LHCN-M2 (cell line): ENCODE results near the gene ZBTB42. TPM values are rescaled to one million over a fixed set of nuclear protein-coding genes. Genes with fewer than 3 reads are reported as not detected.

Source experiments
- DNase-seq: peaks from one replicate; pipeline ENCODE4 v3.0.0-alpha.2; 2012; ENCODE audit warnings: low read depth
- total RNA-seq: library from RNA; depleted of rRNA; stranded (reverse); fragments of >200 nt; gene quantifications from 2 replicates; pipeline ENCODE4 v1.2.3, GENCODE V29; 2014

ZBTB42 gene
- total RNA-seq, 1 experiment from 2014 or later, result 2.8 TPM

GRCh38 chr14:104794993-104795780, 5.7 kb upstream of the ZBTB42 start, which contains the start of gene AKT1:
AKT1 (minus strand) TSS chr14:104795748; CDS start chr14:104792643, 3,105 bp downstream.
- DNase-seq, result no peak

GRCh38 chr14:104795781-104796686, 4.9 kb upstream of the ZBTB42 start:
- DNase-seq, result peak; percentile 34

GRCh38 chr14:104796687-104797081, 4.2 kb upstream of the ZBTB42 start:
- DNase-seq, result no peak

- peak; percentile 68 for DNase-seq
Measured at GRCh38 chr14:104797115-104798044, 3.5 kb upstream of the ZBTB42 start.

- no peak for DNase-seq
Measured at GRCh38 chr14:104798300-104799243, 2.3 kb upstream of the ZBTB42 start.

GRCh38 chr14:104799244-104800014, 1.5 kb upstream of the ZBTB42 start:
- DNase-seq, result no peak

GRCh38 chr14:104800015-104800770, 708 bp upstream of the ZBTB42 start:
- peak; percentile 46 for DNase-seq

GRCh38 chr14:104801520-104802393, 856 bp downstream of the ZBTB42 start:
- no peak for DNase-seq

- no peak for DNase-seq
Measured at GRCh38 chr14:104802394-104803184, 1.7 kb downstream of the ZBTB42 start.

- no peak for DNase-seq
Measured at GRCh38 chr14:104803280-104803911, 2.5 kb downstream of the ZBTB42 start.

GRCh38 chr14:104803912-104804410, 3.1 kb downstream of the ZBTB42 start:
- DNase-seq, result no peak

- DNase-seq, result no peak
Measured at GRCh38 chr14:104804481-104805325, 3.8 kb downstream of the ZBTB42 start.

GRCh38 chr14:104805326-104805678, 4.4 kb downstream of the ZBTB42 start:
- DNase-seq, result peak; percentile 82

GRCh38 chr14:104805941-104806624, 5.2 kb downstream of the ZBTB42 start:
- no peak for DNase-seq
